Mammary epithelial cell (primary cell): Measurements from ENCODE around the gene KRTAP9-2.
"Not testable (repeated sequence)": the region's sequence is repeated elsewhere in the genome, so short reads cannot be mapped to it uniquely, and the experiment has no call there.

ENCODE experiments used
- EZH2 ChIP-seq: IDR thresholded peaks from 2 replicates; pipeline ENCODE4 v1.6.1; 2012; ENCODE audit warnings: low read length, inconsistent platforms, borderline replicate concordance
- TF ChIP-seq, protein P1 (sequence below), 2 donors: IDR thresholded peaks in 1 of 2; conservative IDR thresholded peaks in 1 of 2; 2 replicates each; pipeline ENCODE4 v1.5.1; 2011 to 2012; ENCODE audit warnings: inconsistent platforms in 2 of 2, low read length in 2 of 2, mild to moderate bottlenecking in 2 of 2, control low read depth in 1 of 2, low read depth in 1 of 2; ENCODE audit not compliant: insufficient read depth in 1 of 2; ENCODE audit errors: extremely low read depth in 1 of 2

DNA sequence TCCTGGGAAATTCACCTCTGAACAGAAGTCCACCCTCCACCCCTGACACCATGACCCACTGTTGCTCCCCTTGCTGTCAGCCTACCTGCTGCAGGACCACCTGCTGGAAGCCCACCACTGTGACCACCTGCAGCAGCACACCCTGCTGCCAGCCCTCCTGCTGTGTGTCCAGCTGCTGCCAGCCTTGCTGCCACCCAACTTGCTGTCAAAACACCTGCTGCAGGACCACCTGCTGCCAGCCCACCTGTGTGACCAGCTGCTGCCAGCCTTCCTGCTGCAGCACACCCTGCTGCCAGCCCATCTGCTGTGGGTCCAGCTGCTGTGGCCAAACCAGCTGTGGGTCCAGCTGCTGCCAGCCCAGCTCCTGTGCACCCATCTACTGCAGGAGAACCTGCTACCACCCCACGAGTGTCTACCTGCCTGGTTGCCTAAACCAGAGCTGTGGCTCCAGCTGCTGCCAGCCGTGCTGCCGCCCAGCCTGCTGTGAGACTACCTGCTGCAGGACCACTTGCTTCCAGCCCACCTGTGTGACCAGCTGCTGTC lies 49.3 kb downstream of the KRTAP9-2 start, which contains the start of gene KRTAP9-7:
- TF ChIP-seq EZH2 = not testable (repeated sequence)
- TF ChIP-seq, protein P1, sequence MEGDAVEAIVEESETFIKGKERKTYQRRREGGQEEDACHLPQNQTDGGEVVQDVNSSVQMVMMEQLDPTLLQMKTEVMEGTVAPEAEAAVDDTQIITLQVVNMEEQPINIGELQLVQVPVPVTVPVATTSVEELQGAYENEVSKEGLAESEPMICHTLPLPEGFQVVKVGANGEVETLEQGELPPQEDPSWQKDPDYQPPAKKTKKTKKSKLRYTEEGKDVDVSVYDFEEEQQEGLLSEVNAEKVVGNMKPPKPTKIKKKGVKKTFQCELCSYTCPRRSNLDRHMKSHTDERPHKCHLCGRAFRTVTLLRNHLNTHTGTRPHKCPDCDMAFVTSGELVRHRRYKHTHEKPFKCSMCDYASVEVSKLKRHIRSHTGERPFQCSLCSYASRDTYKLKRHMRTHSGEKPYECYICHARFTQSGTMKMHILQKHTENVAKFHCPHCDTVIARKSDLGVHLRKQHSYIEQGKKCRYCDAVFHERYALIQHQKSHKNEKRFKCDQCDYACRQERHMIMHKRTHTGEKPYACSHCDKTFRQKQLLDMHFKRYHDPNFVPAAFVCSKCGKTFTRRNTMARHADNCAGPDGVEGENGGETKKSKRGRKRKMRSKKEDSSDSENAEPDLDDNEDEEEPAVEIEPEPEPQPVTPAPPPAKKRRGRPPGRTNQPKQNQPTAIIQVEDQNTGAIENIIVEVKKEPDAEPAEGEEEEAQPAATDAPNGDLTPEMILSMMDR (conservative IDR thresholded peaks at IDR 0.05 in 1 of 2, IDR thresholded peaks at IDR 0.05 in 1 of 2; ENCODE audit: extremely low read depth in 1 of 2, insufficient read depth in 1 of 2, low read depth in 1 of 2, low read length in 2 of 2) = not testable (repeated sequence)
